GDM1 (cell line): ENCODE measurements around the gene CUEDC2.
"Not testable (repeated sequence)": the region's sequence is repeated elsewhere in the genome, so short reads cannot be mapped to it uniquely, and the experiment has no call there.

Experiments used
- DNase-seq: peaks from one replicate; lab custom pipeline; 2025; lab: John Stamatoyannopoulos, UW

CUEDC2 gene

DNA sequence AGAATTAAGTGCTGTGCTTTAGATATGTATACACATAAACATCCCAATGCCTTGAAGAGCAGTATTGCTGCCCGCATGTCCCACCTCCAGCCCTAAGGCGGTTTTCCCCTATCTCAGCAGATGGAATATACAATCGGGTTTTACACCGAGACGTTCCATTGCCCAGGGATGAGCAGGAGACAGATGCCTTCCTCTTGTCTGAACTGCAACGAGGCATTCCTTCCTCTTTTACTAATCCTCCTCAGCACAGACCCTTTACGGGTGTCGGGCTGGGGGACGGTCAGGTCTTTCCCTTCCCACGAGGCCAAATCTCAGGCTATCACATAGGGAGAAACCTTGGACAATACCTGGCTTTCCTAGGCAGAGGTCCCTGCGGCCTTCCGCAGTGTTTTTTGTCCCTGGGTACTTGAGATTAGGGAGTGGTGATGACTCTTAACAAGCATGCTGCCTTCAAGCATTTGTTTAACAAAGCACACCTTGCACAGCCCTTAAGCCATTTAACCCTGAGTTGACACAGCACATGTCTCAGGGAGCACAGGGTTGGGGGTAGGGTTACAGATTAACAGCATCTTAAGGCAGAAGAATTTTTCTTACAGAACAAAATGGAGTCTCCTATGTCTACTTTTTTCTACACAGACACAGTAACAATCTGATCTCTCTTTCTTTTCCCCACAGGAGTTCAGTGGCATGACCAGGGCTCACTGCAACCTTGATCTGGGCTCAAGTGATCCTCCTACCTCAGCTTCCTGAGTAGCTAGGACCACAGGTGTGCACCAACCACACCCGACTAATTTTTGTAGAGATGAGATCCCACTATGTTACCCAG, 22.5 kb upstream of the CUEDC2 start:
- DNase-seq, result not testable (repeated sequence)

GRCh38 chr10:102453502-102453901, 21.1 kb upstream of the CUEDC2 start:
- DNase-seq, result no peak

GRCh38 chr10:102452672-102453340, 20.4 kb upstream of the CUEDC2 start:
- no peak for DNase-seq

DNA sequence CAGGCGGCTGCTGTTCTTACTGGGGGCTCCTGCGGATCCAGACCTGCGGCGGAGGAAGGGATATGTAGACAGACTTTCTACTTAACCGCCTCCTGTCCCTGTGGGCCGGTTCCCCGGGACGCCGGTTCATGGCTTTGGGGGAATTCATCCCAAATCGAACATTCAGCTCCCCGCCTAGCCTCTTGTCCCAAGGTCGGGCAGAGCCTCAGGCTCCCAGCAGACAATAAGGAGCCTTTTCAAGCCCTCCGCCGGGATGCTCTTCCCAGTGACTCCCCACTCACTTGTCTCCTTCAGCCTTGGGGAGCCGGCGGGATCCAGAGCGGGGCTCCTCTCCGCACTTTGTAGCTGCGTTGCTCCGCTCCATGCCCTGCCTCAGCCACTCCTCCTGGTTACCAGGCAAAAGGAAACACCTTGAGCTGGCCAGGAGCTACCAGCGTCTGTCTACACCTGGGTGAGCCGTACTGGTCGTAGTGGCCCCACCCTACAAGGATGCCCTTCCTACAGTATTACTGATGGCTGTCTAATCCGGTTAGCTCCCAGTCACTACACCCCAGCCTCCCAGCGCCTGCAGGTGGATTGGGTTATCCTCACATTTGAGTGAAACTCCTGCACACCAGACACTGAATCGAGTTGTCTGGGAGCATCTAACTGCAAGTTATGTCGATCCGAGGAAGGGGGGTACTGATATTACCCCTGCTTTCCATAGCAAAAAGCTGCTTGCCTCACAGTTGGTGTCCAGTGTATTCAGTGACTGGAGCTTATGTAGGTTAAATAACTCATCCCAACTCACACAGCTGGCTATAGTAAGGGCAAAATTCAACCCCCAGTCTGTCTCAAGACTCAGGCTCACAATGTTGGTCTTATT, 19.0 kb upstream of the CUEDC2 start, which contains the start of gene C10orf95:
Gene C10orf95, minus strand, starts transcription at position 439 of the 865 bp plus-strand sequence. CDS start 450 bp downstream, outside the sequence.
- no peak for DNase-seq

- DNase-seq, result peak; percentile 93
Measured at GRCh38 chr10:102450374-102451104, 18.2 kb upstream of the CUEDC2 start.

DNA sequence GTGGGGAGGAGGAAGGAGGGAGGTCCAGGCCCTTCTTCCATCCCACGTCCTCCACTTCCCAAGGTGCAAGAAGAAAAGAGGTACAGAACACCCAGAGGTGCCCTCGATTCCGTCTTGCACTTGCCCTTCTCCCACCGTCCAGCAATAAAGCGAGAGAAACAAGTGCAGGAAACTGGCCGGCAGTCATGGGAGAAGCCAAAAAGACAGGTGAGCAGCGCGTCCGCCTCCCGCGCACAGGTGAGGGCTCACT, 17.7 kb upstream of the CUEDC2 start:
- DNase-seq, result peak; percentile 41

GRCh38 chr10:102449321-102450123, 17.1 kb upstream of the CUEDC2 start:
- peak; percentile 62 for DNase-seq

DNA sequence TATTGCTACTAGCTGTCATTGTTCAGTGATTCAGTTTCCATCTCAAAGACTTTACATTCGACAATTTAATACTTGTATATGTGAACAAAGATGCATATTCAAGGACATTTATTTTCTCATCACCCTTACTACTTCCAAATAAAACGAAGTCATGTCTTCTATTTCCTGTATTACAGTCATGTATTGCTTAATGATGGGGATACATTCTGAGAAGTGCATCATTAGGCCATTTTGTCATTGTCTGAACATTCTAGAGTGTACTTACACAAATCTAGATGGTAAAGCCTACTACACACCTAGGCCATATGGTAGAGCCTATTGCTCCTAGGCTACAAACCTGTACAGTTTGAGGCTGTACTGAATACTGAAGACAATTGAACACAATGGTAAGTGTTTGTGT, 12.5 kb upstream of the CUEDC2 start:
- DNase-seq, result no peak

DNA sequence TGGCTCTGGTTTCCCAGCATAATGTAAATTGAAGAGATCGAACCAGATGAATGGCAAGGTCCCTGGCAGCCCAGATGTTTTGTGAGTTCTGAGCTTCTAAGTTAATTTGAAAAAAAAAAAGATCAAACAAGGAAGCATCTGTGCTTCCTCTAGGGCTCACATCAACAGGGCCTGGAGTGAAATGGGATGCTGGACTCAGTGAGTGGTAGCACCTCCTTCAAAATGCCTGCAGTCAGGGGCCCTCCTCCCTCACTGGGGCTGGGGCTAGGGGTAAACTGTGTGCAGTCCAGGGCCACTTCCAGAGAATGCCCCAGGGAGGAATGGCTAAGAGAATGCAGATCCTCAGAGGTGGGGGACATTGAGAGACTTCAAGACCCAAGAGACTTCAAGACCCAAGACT, 6.0 kb upstream of the CUEDC2 start:
- peak; percentile 23 for DNase-seq

- DNase-seq, result no peak
Measured at GRCh38 chr10:102437515-102437914, 5.1 kb upstream of the CUEDC2 start.

DNA sequence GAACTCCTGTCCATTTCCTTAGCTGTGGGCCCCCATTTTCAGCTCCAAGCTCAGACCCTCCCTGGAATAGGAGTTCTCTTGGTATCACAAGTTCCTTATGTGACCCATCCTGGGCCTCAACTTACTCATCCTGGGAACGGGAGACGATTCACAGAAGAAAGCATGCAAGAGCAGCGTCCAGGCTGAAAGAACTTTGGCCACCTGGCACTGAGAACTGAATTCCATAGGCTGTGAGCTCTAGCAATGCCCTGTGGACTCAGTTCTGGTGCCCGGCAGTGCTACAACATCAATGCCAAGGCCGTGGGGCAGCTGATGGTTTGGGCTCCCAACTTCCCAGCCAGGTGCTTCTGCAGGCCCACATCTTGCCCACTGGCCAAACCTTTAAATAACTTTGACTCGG, 3.9 kb upstream of the CUEDC2 start:
- no peak for DNase-seq

DNA sequence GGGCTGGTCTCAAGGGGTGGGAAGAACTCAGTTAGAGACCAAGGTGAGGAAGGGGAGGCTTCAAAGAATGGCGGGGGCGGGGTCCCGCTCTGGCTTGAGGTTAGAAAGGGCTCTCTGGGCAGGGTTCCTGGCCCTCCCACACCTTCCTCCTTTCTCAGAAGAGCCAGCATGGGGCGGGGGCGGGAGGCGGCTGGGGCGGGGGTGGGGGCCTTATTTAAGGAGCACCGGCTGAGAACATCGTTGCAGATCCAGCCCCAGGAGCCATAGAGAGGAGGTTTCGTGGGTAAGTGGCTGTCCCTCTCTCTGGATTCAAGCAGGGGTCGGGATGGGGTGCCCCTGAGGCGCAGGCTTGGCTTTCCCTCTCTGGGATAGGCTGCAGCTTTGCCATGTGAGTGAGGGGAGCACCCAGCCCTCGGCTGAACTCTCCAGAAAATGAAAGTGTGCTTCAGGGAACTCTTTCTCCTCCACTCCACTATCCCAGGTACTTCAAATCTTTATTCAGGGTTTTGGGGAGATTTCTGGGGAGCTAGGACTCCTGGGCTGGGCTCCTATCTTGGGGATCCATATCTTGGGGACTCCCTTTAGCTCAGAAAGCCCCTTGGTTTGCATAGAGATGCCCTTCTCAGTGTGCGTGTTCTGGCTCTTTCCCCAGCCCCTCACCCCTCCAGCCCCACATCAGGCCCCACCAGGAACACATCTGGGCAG, 3.3 kb upstream of the CUEDC2 start:
- peak; percentile 77 for DNase-seq

- no peak for DNase-seq
Measured at GRCh38 chr10:102435133-102435497, 2.7 kb upstream of the CUEDC2 start.

DNA sequence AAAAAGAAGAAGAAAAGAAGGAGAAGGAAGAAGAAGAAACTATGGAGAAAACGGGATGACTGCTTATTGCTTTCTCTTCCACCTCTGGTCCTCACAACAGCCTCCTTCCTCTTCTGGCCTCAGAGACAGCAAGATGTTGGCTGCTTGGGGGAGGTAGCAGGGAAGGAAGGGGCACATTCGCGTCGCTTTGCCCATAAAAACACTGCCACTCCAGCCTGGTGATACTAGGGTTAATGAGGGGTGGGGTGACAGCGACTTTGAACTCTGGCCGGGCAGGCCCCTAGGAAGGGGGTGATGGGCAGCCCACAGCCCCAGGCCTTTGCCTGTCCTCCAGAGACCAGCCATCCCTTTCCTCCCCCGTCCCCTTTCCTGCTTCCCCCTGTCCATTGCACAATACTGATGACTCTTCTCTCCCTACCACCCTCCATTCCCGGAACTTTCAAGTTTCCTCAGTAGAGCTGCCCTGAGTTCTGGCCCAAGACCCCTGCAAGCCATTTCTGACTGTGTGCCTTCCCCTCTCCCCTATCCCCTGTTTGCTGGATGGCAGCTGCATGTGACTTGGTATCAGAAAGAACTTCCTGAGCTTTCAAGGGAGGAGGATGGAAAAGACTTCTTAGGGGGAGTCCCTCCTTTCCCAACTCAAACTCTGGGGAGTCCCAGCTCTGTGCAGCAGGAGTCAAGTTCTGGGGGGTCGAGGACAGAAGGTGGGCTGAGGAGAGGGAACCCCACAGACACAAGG, 2.2 kb upstream of the CUEDC2 start:
- peak; percentile 43 for DNase-seq

DNA sequence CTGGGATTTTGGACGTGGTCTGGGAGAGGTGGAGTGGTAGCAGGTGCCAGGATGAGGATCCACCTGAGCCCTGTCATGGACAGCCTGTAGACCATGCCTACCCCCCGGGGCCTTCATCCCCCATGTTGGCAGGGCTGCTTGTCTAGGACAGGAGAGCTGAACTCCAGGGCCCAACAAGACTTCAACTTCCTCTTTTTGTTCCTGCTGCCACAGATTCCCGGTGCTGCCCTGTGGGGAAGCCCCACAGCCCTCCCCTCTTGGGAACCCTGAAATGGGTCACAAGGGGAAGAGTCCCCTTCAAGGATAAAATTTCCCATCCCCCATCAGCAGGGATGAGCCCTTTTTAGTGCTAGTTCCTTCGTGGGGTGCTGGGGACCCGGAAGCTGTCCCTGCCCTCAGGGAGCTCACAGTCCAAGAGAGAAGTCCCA, 1.3 kb upstream of the CUEDC2 start:
- DNase-seq, result peak; percentile 33

- no peak for DNase-seq
Measured at GRCh38 chr10:102431452-102432124, 786 bp downstream of the CUEDC2 start.

DNA sequence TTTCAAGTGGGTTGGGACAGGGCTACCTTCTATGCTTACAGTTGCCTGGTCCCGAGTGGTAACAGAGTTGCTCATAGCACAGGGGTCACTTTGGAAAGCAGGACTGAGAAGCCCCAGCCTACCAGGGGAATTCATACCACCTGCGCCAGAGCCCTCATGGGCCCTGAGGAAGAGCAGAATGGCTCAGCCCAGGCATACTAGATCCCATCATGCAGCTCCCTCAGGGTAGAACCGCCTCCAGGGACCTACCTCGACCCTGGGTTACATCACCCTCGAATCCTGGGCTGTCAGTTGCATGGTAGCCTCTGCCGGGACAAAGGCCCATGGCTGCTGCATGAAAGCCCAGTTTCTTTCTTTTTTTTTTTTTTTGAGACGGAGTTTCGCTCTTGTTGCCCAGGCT, 2.9 kb downstream of the CUEDC2 start:
- DNase-seq, result no peak

- no peak for DNase-seq
Measured at GRCh38 chr10:102426803-102427287, 5.5 kb downstream of the CUEDC2 start.

DNA sequence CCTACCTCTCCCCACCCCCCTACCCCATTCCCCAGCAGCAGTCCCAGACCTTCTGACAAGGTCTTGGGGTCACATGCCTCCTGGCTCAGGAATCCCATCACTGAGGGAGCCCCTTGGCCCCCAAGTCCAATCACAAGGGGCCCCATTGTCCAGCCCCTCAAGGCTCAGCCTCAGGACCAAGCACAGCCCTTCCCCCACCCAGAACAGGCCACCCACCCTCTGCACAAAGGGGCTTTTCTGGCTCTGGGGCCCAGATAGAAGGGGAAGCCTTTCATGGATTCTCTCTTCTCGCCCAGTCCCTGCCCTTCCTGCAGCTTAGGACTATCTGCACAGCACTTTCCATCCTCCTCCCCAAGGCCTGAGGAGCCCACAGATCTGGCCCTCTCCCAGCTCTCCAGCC, 6.9 kb downstream of the CUEDC2 start:
- no peak for DNase-seq
